ENCODE measurements around the gene TMPRSS2.
"Not testable (repeated sequence)": the region's sequence is repeated elsewhere in the genome, so short reads cannot be mapped to it uniquely, and the experiment has no call there.

TMPRSS2 gene

GRCh38 chr21:41425588-41425953 lies 82.4 kb downstream of the TMPRSS2 start:
- DNase-seq: no peak

GRCh38 chr21:41423305-41423636 lies 84.7 kb downstream of the TMPRSS2 start:
- not testable (repeated sequence) for DNase-seq

- no peak for DNase-seq
Observed at GRCh38 chr21:41422546-41423304, 85.2 kb downstream of the TMPRSS2 start.

- DNase-seq: not testable (repeated sequence)
Observed at GRCh38 chr21:41420998-41421397, 87.0 kb downstream of the TMPRSS2 start.

GRCh38 chr21:41419921-41420862 lies 87.8 kb downstream of the TMPRSS2 start:
- DNase-seq: peak in 3 of 4 experiments; percentile 5 to 75 (median 31)

- no peak for DNase-seq
Observed at GRCh38 chr21:41418956-41419680, 88.8 kb downstream of the TMPRSS2 start.

- DNase-seq: no peak
Observed at GRCh38 chr21:41418393-41418792, 89.6 kb downstream of the TMPRSS2 start.

GRCh38 chr21:41417505-41417904 lies 90.5 kb downstream of the TMPRSS2 start:
- DNase-seq: not testable (repeated sequence)

Data from activated naive CD4-positive, alpha-beta T cell (primary cell).